ENCODE measurements around the gene GMDS.
"Not testable (repeated sequence)": the region's sequence is repeated elsewhere in the genome, so short reads cannot be mapped to it uniquely, and the experiment has no call there.

GMDS gene

GRCh38 chr6:1845543-1845942 is 399.9 kb downstream of the GMDS start:
- not testable (repeated sequence) for ATAC-seq

DNA sequence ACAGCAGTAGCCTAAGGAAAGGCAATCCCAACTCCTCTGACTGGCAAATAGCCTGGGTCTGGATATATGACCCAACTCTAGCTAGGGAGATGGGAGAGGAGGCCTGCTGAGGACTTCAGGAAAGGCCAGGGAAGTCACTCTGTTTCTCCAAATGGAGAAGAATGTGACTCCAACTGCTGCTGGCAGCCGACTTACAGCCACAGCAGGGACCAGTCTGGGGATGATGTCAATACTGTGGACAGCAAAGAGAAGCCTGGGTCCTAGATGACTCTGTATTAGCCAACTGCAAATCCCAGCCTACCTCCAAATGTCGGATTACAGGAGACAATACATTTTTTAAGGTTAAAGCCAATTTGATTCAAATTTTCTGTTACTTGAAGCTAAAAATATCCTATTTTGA is 403.1 kb downstream of the GMDS start:
- ATAC-seq: no peak
- TF ChIP-seq ZNF565 (CRISPR knock-in tag; conservative IDR thresholded peaks at IDR 0.05; ENCODE audit: low read depth) (no peak), PPARA (CRISPR knock-in tag; IDR thresholded peaks at IDR 0.05; ENCODE audit: borderline replicate concordance) (no peak), GLIS3 (CRISPR knock-in tag; IDR thresholded peaks at IDR 0.05) (no peak)
- TF ChIP-seq, protein P1, sequence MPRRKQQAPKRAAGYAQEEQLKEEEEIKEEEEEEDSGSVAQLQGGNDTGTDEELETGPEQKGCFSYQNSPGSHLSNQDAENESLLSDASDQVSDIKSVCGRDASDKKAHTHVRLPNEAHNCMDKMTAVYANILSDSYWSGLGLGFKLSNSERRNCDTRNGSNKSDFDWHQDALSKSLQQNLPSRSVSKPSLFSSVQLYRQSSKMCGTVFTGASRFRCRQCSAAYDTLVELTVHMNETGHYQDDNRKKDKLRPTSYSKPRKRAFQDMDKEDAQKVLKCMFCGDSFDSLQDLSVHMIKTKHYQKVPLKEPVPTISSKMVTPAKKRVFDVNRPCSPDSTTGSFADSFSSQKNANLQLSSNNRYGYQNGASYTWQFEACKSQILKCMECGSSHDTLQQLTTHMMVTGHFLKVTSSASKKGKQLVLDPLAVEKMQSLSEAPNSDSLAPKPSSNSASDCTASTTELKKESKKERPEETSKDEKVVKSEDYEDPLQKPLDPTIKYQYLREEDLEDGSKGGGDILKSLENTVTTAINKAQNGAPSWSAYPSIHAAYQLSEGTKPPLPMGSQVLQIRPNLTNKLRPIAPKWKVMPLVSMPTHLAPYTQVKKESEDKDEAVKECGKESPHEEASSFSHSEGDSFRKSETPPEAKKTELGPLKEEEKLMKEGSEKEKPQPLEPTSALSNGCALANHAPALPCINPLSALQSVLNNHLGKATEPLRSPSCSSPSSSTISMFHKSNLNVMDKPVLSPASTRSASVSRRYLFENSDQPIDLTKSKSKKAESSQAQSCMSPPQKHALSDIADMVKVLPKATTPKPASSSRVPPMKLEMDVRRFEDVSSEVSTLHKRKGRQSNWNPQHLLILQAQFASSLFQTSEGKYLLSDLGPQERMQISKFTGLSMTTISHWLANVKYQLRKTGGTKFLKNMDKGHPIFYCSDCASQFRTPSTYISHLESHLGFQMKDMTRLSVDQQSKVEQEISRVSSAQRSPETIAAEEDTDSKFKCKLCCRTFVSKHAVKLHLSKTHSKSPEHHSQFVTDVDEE (CRISPR knock-in tag; IDR thresholded peaks at IDR 0.05): no peak

DNA sequence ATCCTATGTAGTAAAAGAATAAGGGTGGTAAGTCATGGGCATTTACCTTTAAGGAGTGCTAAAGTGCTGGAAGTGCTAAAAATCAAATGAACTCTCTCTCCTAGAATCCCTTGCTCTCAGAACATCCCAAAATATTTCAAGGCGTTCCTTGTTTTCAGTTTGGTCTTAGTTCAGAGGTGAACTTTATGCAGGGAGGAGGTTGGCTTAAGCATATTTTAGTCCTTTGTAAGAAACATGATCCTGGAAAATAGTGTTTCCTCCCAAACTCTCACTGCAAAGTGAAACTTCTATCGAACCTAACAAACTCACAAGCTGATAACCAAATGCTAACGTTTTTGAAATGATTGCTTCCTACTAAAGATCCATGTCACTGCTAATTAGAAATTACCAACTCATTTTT is 404.3 kb downstream of the GMDS start:
- no peak for TF ChIP-seq ZNF70 (CRISPR knock-in tag; IDR thresholded peaks at IDR 0.05)
- TF ChIP-seq, protein P1 (CRISPR knock-in tag; IDR thresholded peaks at IDR 0.05): no peak
- TF ChIP-seq ZNF8 (CRISPR knock-in tag; IDR thresholded peaks at IDR 0.05): no peak
- no peak for TF ChIP-seq ESRRG (CRISPR knock-in tag; IDR thresholded peaks at IDR 0.05)
- TF ChIP-seq SNAI2 (CRISPR knock-in tag; IDR thresholded peaks at IDR 0.05): no peak
- TF ChIP-seq PATZ1 (CRISPR knock-in tag; IDR thresholded peaks at IDR 0.05; ENCODE audit: borderline replicate concordance): no peak
- no peak for TF ChIP-seq ZNF565 (CRISPR knock-in tag; conservative IDR thresholded peaks at IDR 0.05; ENCODE audit: low read depth)
- no peak for TF ChIP-seq CSDC2 (CRISPR knock-in tag; IDR thresholded peaks at IDR 0.05)
- TF ChIP-seq CSRNP3 (CRISPR knock-in tag; IDR thresholded peaks at IDR 0.05): no peak
- no peak for ATAC-seq

GRCh38 chr6:1840491-1841121 is 404.8 kb downstream of the GMDS start:
- no peak for TF ChIP-seq ZC3H10 (CRISPR knock-in tag; IDR thresholded peaks at IDR 0.05)
- TF ChIP-seq ZNF70 (CRISPR knock-in tag; IDR thresholded peaks at IDR 0.05): no peak
- no peak for TF ChIP-seq CSRNP3 (CRISPR knock-in tag; IDR thresholded peaks at IDR 0.05)
- TF ChIP-seq RARB (CRISPR knock-in tag; IDR thresholded peaks at IDR 0.05): no peak
- no peak for TF ChIP-seq ZNF565 (CRISPR knock-in tag; conservative IDR thresholded peaks at IDR 0.05; ENCODE audit: low read depth)
- TF ChIP-seq TCF4 (CRISPR knock-in tag; IDR thresholded peaks at IDR 0.05; ENCODE audit: borderline replicate concordance): no peak
- no peak for ATAC-seq

- ATAC-seq: no peak
- TF ChIP-seq RARB (CRISPR knock-in tag; IDR thresholded peaks at IDR 0.05): no peak
These were observed 406.0 kb downstream of the GMDS start for GRCh38 chr6:1839361-1839760.

Data from SK-N-SH treated with all-trans-retinoic acid at 6 μM for 48 hours (cell line).